Measurements from ENCODE around the gene SYNE1.

SYNE1 gene

GRCh38 chr6:152123076-152123475 is 514.1 kb downstream of the SYNE1 start:
- no peak overlapping the region for H3K4me3 ChIP-seq (ENCODE audit: low read depth, low read length)
- H3K27ac ChIP-seq = no peak overlapping the region
- H3K27me3 ChIP-seq (ENCODE audit: insufficient read depth, low read depth, severe bottlenecking) = no peaks in the 10 kb centered on the region
- no peak for TF ChIP-seq CTCF (IDR thresholded peaks at IDR 0.05; ENCODE audit: low read depth, low read length)
- H3K36me3 ChIP-seq = no peaks in the 10 kb centered on the region
- DNase-seq = no peak
- no peaks in the 10 kb centered on the region for H3K9me3 ChIP-seq (ENCODE audit: severe bottlenecking)

DNA sequence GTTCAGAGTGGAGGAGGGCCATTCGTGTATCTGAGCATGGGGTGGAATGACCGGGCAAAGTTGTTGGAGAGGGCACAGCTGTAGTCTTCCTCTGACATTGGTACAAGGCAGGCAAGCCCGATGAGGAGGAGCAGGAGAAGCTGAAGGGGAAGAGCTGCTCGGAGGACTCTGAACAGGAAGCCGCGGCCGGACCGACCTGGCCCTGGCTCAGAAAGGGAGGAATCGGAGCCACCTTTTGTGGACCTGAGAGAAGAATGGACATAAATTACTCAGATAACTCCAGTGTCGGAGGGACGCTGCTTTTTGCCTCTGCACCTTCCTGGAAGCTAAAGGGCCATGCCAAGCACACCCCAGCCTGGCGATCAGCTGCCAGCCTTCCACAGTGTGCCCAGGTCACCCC is 514.7 kb downstream of the SYNE1 start:
- Histone ChIP-seq H3K36me3 (no peaks in the 10 kb centered on the region), H3K27ac (no peak overlapping the region), H3K4me3 (ENCODE audit: low read depth, low read length) (no peak overlapping the region), H3K9me3 (ENCODE audit: severe bottlenecking) (no peaks in the 10 kb centered on the region), H3K27me3 (ENCODE audit: insufficient read depth, low read depth, severe bottlenecking) (no peaks in the 10 kb centered on the region)
- no peak for TF ChIP-seq CTCF (IDR thresholded peaks at IDR 0.05; ENCODE audit: low read depth, low read length)
- no peak for DNase-seq

DNA sequence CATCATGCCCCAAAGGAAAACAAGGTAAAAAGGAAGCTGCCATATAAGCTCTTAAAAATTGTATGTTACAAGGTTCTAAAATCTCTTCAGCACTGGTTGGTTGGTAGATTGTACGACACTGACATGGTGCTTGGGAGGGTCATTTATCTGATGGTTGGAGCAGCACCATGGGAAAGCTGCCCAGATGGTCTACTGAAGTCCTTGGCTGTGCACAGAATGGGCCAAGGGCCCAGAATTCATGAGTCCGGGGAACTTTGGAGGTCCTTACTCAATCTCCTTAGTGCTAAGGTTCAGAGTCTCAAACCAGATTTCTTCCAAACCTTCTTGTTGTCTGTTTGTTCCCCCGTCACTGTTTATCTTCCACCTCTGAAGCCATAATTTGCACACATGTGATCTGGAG is 515.3 kb downstream of the SYNE1 start:
- TF ChIP-seq CTCF (IDR thresholded peaks at IDR 0.05; ENCODE audit: low read depth, low read length) = no peak
- H3K36me3 ChIP-seq = no peaks in the 10 kb centered on the region
- H3K9me3 ChIP-seq (ENCODE audit: severe bottlenecking) = no peaks in the 10 kb centered on the region
- no peaks in the 10 kb centered on the region for H3K27me3 ChIP-seq (ENCODE audit: insufficient read depth, low read depth, severe bottlenecking)
- no peak overlapping the region for H3K27ac ChIP-seq
- H3K4me3 ChIP-seq (ENCODE audit: low read depth, low read length) = no peak overlapping the region
- no peak for DNase-seq

GRCh38 chr6:152119831-152120230 is 517.3 kb downstream of the SYNE1 start:
- H3K36me3 ChIP-seq = no peaks in the 10 kb centered on the region
- H3K9me3 ChIP-seq (ENCODE audit: severe bottlenecking) = no peaks in the 10 kb centered on the region
- H3K27me3 ChIP-seq (ENCODE audit: insufficient read depth, low read depth, severe bottlenecking) = no peaks in the 10 kb centered on the region
- no peak overlapping the region for H3K4me3 ChIP-seq (ENCODE audit: low read depth, low read length)
- TF ChIP-seq CTCF (IDR thresholded peaks at IDR 0.05; ENCODE audit: low read depth, low read length) = no peak
- H3K27ac ChIP-seq = no peak overlapping the region
- DNase-seq = no peak

- H3K9me3 ChIP-seq (ENCODE audit: severe bottlenecking) = no peaks in the 10 kb centered on the region
- no peaks in the 10 kb centered on the region for H3K27me3 ChIP-seq (ENCODE audit: insufficient read depth, low read depth, severe bottlenecking)
- H3K27ac ChIP-seq = no peak overlapping the region
- 0 out of 2 replicates have a peak, but pooled peaks have one; percentile 5 for TF ChIP-seq CTCF (IDR thresholded peaks at IDR 0.05; ENCODE audit: low read depth, low read length)
- no peaks in the 10 kb centered on the region for H3K36me3 ChIP-seq
- DNase-seq = no peak
- H3K4me3 ChIP-seq (ENCODE audit: low read depth, low read length) = no peak overlapping the region
Measured at GRCh38 chr6:152118678-152119077, 518.5 kb downstream of the SYNE1 start.

GRCh38 chr6:152118224-152118623 is 518.9 kb downstream of the SYNE1 start:
- H3K9me3 ChIP-seq (ENCODE audit: severe bottlenecking) = no peaks in the 10 kb centered on the region
- TF ChIP-seq CTCF (IDR thresholded peaks at IDR 0.05; ENCODE audit: low read depth, low read length) = no peak
- no peak overlapping the region for H3K4me3 ChIP-seq (ENCODE audit: low read depth, low read length)
- no peaks in the 10 kb centered on the region for H3K36me3 ChIP-seq
- H3K27me3 ChIP-seq (ENCODE audit: insufficient read depth, low read depth, severe bottlenecking) = no peaks in the 10 kb centered on the region
- no peak for DNase-seq
- H3K27ac ChIP-seq = no peak overlapping the region

All from WERI-Rb-1 (cell line).